Neutrophil (primary cell): ENCODE measurements around the gene TMEM204.

Experiments
- H3K27ac ChIP-seq: fragments of 200-600 bp; sonication (generic); 2 replicates; pipeline ENCODE4 v1.5.1; 2016; ENCODE audit warnings: mild to moderate bottlenecking, moderate library complexity
- H3K27me3 ChIP-seq: fragments of 200-600 bp; sonication (generic); 2 replicates; pipeline ENCODE4 v1.6.0; 2016; ENCODE audit warnings: mild to moderate bottlenecking
- H3K36me3 ChIP-seq: fragments of 200-600 bp; sonication (generic); 2 replicates; pipeline ENCODE4 v1.5.1; 2017
- H3K4me1 ChIP-seq, 2 experiments: fragments of 200-600 bp in 1 of 2; sonication (generic) in 1 of 2; 1 replicate in 1 of 2; 2 replicates in 1 of 2; pipeline versions ENCODE4 v1.5.1 to v1.6.1; 2013 to 2016; ENCODE audit warnings: low read depth in 1 of 2, low read length in 1 of 2, mild to moderate bottlenecking in 1 of 2, moderate library complexity in 1 of 2; ENCODE audit not compliant: control insufficient read depth in 1 of 2, insufficient read depth in 1 of 2
- H3K4me3 ChIP-seq, 2 experiments: fragments of 200-600 bp in 1 of 2; sonication (generic) in 1 of 2; 1 replicate in 1 of 2; 2 replicates in 1 of 2; pipeline ENCODE4 v1.5.1; 2013 to 2016; ENCODE audit warnings: low read depth in 1 of 2, low read length in 1 of 2, mild to moderate bottlenecking in 1 of 2, moderate library complexity in 1 of 2
- H3K9me3 ChIP-seq: fragments of 200-600 bp; sonication (generic); 2 replicates; pipeline ENCODE4 v1.5.1; 2016
- CTCF ChIP-seq: fragments of 200-600 bp; sonication (generic); IDR thresholded peaks from 2 replicates; pipeline ENCODE4 v1.5.1; 2016; ENCODE audit warnings: antibody characterized with exemption

Gene TMEM204

GRCh38 chr16:1496464-1496863 lies 37.0 kb upstream of the TMEM204 start:
- Histone ChIP-seq H3K4me3 (no peak overlapping the region), H3K27ac (no peak overlapping the region), H3K36me3 (peaks cover 50% of the 10 kb centered on the region), H3K9me3 (no peaks in the 10 kb centered on the region), H3K27me3 (no peaks in the 10 kb centered on the region), H3K4me1 (peaks cover 14 to 15% of the 10 kb centered on the region in 2 experiments)
- no peak for TF ChIP-seq CTCF

- Histone ChIP-seq H3K4me1 (peaks cover 14 to 15% of the 10 kb centered on the region in 2 experiments), H3K27me3 (no peaks in the 10 kb centered on the region), H3K36me3 (peaks cover 57% of the 10 kb centered on the region), H3K9me3 (no peaks in the 10 kb centered on the region), H3K4me3 (no peak overlapping the region), H3K27ac (no peak overlapping the region)
- TF ChIP-seq CTCF, result no peak
These were observed 36.4 kb upstream of the TMEM204 start for GRCh38 chr16:1497014-1497598.

GRCh38 chr16:1498899-1499676 lies 34.4 kb upstream of the TMEM204 start:
- H3K27ac ChIP-seq, result no peak overlapping the region
- H3K9me3 ChIP-seq, result no peaks in the 10 kb centered on the region
- H3K36me3 ChIP-seq, result peaks cover 74% of the 10 kb centered on the region
- no peaks in the 10 kb centered on the region for H3K27me3 ChIP-seq
- H3K4me1 ChIP-seq, result peaks cover 1% of the 10 kb centered on the region in 2 experiments
- TF ChIP-seq CTCF, result no peak
- no peak overlapping the region for H3K4me3 ChIP-seq

GRCh38 chr16:1499756-1500464 lies 33.6 kb upstream of the TMEM204 start:
- Histone ChIP-seq H3K36me3 (peaks cover 74% of the 10 kb centered on the region), H3K9me3 (no peaks in the 10 kb centered on the region), H3K4me1 (no peaks in the 10 kb centered on the region), H3K4me3 (no peak overlapping the region), H3K27me3 (no peaks in the 10 kb centered on the region), H3K27ac (no peak overlapping the region)
- TF ChIP-seq CTCF, result no peak

GRCh38 chr16:1500465-1501150 lies 32.9 kb upstream of the TMEM204 start:
- TF ChIP-seq CTCF, result no peak
- Histone ChIP-seq H3K36me3 (peaks cover 71% of the 10 kb centered on the region), H3K27me3 (no peaks in the 10 kb centered on the region), H3K27ac (no peak overlapping the region), H3K9me3 (no peaks in the 10 kb centered on the region), H3K4me1 (no peaks in the 10 kb centered on the region), H3K4me3 (no peak overlapping the region)
